Measurements from ENCODE around the gene COX7A2L.
"Not testable (repeated sequence)": the region's sequence is repeated elsewhere in the genome, so short reads cannot be mapped to it uniquely, and the experiment has no call there.

The COX7A2L gene

GRCh38 chr2:42360890-42361727 is at the start of gene COX7A2L:
COX7A2L (minus strand) TSS chr2:42361217; CDS start chr2:42361161, 56 bp downstream.
- peak; percentile 98 for DNase-seq

- DNase-seq: no peak
These were observed 47.0 kb upstream of the COX7A2L start for GRCh38 chr2:42408009-42408408.

GRCh38 chr2:42407476-42407875 is 46.5 kb upstream of the COX7A2L start:
- no peak for DNase-seq

GRCh38 chr2:42404676-42405075 is 43.7 kb upstream of the COX7A2L start:
- DNase-seq: no peak

GRCh38 chr2:42401773-42402172 is 40.8 kb upstream of the COX7A2L start:
- DNase-seq: no peak

GRCh38 chr2:42398052-42398451 is 37.0 kb upstream of the COX7A2L start:
- not testable (repeated sequence) for DNase-seq

GRCh38 chr2:42393320-42393719 is 32.3 kb upstream of the COX7A2L start:
- DNase-seq: not testable (repeated sequence)

GRCh38 chr2:42392191-42392590 is 31.2 kb upstream of the COX7A2L start:
- no peak for DNase-seq

GRCh38 chr2:42390401-42390969 is 29.5 kb upstream of the COX7A2L start:
- no peak for DNase-seq

- DNase-seq: no peak
These were observed 25.7 kb upstream of the COX7A2L start for GRCh38 chr2:42386682-42387081.

- no peak for DNase-seq
These were observed 24.2 kb upstream of the COX7A2L start for GRCh38 chr2:42385225-42385624.

GRCh38 chr2:42383855-42384530 is 23.0 kb upstream of the COX7A2L start:
- no peak for DNase-seq

- no peak for DNase-seq
These were observed 21.1 kb upstream of the COX7A2L start for GRCh38 chr2:42382144-42382543.

GRCh38 chr2:42380026-42380425 is 19.0 kb upstream of the COX7A2L start:
- not testable (repeated sequence) for DNase-seq

- no peak for DNase-seq
These were observed 17.4 kb upstream of the COX7A2L start for GRCh38 chr2:42378415-42378814.

GRCh38 chr2:42376758-42377157 is 15.7 kb upstream of the COX7A2L start:
- DNase-seq: no peak

GRCh38 chr2:42372474-42373200 is 11.6 kb upstream of the COX7A2L start:
- DNase-seq: no peak

- DNase-seq: no peak
These were observed 10.8 kb upstream of the COX7A2L start for GRCh38 chr2:42371611-42372473.

- no peak for DNase-seq
These were observed 8.7 kb upstream of the COX7A2L start for GRCh38 chr2:42369532-42370229.

GRCh38 chr2:42368817-42369531 is 8.0 kb upstream of the COX7A2L start:
- DNase-seq: no peak

- DNase-seq: no peak
These were observed 6.8 kb upstream of the COX7A2L start for GRCh38 chr2:42367835-42368234.
